Stimulated activated CD4-positive, alpha-beta T cell treated with anti-CD3 and anti-CD28 coated beads, Interleukin-1b, Interleukin-23, amount 100 ng/mL, for 24 hours (primary cell): Measurements from ENCODE around the gene RNF157.

Experiments used
- DNase-seq, 4 experiments: peaks; one replicate each; pipeline ENCODE4 v3.0.0-alpha.2; 2020; ENCODE audit warnings: low read depth in 4 of 4, low spot score in 1 of 4

RNF157 gene

DNA sequence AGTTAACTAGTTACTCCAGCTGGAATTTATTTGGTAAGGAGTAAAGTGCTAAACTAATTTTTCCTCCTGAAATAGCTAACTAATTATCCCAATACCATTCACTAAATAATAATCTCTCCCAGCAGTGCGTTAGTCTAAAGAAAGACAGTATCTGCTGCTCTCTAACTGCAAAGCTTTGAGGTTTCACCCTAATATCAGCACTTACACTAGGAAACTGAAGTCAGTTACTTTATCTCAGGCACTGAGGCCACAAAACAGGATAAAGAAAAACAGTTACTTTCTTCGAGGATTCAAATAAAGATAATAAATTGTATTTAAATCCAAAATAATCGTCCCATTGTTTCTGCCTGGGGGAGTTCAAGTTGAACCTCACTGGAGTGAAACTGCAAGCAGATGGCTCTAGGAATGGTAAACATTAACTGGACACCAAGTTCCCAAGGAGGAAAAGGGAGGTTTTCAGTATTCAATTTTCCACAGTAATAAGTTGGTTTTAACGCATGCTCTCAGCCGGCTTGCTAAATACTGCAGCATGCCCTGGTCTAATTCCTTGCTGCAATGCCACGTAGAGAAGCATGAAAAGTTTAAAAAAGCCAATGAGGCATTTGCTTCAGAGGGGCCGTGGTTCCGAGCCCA lies 79.3 kb downstream of the RNF157 start:
- no peak for DNase-seq

DNA sequence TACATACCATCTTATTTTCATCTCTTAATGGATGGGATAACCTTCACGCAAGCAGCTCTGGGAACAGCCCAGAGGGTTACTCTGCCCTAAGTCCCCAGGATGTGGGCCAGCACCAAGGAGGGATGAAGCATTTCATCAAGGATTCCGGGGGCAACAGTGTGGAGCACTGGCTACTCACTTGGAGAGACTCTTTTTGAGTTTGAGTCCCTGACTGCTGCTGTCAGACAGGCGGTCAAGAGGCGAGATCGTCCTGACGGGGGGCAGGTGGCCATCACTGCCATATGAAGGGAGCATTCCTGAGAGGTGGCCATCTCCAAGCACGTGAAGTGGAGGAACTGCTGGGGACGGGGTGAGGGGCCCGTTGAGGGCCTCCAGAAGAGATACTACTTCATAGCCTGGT lies 81.1 kb downstream of the RNF157 start:
- DNase-seq: no peak

DNA sequence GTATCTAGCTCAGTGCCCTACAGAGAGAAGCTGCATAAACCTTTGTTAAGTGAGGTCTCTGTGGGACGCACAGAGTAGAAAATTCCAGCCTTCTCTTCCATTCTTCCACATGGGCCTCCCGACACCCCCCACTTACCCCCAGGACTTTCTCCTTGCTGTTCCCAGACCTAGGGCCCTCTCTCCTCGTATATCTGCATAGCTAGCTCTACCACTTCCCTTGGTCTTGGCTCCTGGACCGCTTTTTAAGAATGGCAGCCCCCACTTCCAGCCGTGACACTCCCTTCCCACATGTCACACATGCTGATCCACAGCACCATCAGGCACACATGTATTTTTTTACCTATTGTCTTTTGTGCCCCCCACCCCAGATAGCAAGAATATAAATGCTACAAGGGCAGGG lies 82.5 kb downstream of the RNF157 start:
- DNase-seq: no peak

DNA sequence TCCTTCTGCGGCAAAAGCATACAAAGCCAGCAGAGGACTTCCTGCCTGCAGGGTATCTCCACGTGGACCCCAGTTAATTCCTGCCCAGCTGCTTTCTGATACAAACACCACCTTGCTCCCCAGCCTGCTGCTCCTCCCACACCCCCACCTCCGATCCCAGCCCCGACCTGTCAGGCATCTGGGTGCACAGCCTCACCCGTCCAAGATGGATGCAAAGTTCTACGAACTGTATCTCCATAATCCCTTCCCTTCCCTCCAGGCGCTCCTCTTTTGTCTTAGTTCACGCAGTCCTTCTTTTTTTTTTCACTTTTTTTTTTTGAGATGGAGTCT lies 83.7 kb downstream of the RNF157 start:
- DNase-seq: no peak

DNA sequence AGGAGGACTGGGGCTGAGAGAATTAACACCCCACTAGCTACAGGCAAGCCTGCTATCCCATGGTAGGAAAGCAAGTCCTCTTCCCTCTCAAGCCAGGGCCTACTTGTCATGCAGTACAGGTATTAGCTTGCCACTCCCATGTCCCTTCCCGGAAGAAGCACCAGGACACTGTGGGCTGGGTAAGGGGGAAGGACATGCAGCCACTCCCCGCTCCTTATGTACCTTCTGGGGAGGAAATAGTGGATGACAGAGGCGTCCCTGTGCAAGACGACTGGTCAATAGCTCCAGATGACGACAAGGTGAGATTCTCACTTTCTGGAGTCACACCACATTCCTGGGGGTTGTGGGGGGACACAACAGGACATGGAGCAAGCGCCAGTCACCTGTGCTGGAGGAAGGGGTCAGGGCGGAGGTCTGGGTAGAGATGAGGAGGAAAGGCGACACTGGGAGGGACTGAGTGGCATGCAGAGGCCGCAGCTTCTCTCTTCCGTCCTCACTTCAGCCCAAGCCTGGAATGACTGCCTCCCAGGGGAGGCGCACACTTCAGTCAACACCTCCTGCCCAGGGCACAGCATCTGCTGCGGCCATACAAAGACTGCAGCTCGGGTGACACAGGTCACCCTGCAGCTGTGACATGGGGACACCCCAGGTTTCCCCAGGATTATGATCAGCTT lies 84.2 kb downstream of the RNF157 start:
- DNase-seq: no peak

DNA sequence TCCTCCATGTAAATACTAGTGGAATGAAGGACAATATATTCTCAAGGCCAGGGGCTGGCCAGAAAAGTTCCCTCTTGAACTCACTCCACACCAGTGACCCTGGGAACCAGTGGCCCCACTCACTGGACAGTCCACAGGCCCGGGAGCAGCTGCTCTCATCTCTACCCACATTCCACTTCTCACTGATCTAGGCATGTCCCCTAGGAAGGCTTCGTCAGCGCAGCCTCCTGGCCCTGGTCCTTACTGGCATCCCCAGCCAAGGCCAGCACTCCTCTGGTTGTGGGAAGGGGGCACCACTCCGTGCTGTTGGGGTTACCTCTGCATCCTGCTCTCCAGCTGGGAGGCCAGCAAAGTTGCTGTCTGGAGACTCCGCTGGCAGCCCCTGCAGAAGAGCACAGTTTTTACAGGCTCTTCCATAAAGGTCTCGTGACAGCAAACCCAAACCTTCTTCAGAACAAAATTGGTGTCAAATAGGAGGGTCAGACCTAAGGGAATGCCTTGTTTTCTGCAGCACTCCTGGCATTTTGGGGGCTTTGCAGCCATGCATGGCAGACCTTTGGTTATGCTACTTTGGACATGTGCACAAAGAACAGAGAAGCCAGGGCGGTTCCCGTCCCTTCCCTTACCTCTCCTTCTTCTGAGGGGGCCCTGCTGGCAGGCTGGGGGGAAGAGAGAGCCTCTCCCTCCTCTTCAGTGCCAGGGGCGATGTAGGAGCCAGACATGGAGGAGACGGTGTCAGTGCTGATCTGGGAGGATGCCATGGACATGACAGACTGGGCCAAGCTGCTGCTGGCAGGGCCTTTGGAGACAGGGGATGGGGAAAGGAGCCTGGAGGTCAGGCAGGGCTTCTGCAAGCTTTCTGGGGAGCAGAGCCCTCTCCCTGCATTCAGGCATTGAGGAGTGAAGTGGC lies 85.1 kb downstream of the RNF157 start:
- no peak for DNase-seq

DNA sequence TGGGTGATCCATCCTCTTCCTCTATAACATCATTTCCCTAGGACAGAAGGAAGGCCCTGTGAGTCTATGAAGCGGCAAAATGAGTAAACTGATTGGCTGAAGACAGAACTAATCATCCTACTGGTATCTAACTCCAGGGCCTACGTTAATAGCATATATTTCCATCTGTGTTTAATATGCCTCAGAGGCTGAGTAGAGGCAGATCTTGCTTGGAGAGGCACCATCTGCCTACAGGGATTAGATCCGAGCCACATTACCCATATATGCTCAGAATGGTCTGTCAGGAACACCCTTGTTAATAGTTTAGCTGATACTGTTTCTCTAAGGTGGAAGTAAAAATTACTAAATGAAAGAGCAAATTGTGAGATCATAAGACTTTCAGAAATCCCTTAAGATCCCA lies 86.0 kb downstream of the RNF157 start:
- no peak for DNase-seq

DNA sequence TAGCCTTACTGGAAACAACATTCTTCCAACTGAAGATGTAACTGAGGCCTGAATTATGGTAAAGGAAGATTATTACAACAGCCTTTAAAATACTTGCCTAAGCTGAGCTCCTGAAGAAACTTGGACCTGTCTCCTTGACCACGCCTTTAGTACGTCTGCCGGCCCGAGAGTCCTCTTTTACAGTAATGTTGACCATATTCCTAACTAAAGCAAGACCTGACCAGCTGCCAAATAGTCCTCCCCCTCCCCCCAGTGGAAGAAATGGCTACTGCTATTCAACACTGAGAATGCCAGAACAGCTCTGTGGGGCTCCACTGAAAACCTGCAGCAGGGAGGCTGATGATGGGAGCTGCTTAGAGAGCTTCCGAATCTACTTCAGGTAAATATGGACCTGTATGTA lies 86.7 kb downstream of the RNF157 start:
- no peak for DNase-seq

DNA sequence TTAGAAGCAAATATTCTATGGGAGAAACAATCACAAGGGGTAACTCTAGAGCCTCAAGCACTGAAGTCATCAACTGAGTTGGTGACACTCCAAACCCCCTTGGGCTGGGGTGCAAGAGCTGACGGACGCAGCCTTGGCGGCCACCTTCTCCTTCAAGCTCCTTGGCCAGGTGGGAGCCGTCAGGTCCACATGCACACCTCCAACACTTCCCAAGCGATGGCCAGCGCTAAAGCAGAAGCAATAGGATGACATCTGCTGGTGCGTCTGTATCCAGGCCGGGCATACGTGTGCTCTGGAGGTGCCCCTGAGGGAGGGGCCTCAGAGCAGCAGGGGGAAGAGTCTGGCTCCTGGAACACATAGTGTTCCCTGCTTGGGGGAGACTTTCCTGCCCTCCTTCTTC lies 87.1 kb downstream of the RNF157 start:
- DNase-seq: no peak

DNA sequence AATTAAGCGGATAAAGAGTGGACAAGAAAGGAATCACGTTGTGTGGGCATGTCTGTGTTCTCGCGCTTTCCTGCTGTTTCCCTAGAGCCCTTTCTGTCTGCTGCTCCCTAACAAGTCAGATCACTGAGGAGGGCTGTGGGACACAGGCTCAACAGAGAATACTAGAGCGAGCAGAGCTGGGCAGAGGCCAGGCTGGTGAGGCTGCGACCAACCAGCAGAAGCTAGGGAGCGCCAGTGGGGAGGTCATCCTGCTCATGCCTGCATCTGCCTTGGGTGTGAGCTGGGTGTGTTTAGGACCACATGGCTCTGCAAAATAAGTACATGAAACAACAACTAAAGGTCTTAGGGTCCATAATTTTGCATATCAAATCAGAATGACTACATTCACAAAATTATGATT lies 87.7 kb downstream of the RNF157 start:
- no peak for DNase-seq

DNA sequence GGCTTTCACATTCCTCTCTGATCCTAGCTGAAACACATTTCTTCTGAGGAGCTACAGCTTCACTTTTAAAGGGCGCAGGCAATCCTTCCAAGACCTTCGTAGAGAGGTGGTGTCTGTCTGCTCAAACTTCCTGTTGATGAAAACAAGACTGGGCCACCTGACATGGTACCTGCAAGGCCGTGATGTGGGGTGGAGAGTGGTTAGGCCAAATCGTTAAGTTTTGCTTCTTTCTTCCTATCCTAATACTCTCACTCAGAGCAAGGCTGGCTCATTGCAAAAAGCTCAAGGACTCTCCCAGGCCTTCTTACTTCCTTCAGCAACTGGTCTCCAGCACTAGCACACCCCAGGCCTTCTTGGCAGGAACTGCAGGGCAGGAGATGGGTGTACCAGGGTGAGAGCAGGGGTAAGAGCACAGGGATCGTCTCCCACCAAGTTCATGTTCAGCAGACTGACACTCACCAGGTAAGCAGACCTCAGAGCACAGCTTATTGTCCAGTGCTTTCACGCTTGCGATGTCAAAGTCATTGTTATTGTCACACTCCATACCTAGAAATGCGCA lies 88.3 kb downstream of the RNF157 start:
- no peak for DNase-seq

DNA sequence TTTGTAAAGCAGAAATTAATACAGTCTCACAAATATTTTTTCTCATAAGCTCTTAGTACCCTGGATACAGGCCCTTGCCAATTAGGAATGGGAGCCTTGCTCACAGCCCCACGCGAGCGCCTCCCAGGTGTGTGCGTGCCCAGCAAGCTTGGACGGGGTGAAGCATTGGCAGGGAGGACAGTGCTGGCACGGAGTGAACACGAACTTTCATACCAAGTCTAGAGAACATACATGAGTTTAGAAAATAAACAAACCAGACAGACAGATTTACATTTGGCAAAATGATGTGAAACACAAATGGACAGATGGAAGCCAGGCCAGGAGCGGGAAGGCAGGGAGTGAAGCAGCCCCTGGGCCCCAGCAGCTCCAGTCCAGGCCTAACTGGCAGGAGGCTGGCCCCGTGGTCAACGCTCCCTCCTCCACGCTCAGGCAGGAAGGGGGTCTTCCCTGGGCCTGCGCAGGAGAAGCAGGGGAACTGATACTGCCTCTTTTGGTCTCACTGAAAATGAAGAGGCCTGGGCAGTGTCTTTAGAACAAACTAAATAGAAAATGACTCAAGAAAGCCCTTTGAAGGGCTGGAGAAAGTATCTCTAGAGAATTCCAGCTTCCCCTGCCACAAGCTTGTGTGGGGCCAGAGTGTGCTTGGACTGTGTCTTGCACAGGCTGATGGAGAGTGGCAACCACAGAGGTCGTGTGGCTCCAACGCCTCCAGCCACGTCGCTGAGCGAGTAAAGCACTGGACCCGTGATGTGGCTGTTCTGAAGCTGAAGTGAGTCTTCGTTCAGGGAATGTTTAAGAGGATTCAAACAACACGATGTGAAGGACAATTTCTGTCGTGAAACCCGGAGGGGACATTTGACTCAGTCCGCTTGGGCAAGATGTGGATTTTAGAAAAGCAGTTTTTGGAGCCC lies 89.3 kb downstream of the RNF157 start:
- DNase-seq: no peak

DNA sequence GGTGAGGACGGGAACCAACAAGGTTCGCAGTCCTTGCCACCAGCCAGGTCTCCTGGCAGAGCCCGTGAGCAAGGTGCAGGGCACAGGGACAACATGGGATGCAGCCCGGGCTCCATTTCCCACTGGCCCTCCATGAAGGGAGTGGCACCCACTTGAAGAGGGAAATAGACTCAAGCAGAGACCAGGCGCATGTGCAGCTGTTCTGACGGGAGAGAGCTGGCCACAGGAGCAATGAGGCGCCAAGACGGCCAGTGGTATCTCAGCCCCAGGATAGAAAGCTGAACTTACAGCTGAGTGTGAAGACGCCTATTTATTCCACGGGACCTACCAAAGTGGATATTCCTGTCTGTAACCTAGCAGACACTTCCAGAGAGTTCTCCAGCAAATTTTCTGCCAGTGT lies 91.1 kb downstream of the RNF157 start:
- DNase-seq: no peak

DNA sequence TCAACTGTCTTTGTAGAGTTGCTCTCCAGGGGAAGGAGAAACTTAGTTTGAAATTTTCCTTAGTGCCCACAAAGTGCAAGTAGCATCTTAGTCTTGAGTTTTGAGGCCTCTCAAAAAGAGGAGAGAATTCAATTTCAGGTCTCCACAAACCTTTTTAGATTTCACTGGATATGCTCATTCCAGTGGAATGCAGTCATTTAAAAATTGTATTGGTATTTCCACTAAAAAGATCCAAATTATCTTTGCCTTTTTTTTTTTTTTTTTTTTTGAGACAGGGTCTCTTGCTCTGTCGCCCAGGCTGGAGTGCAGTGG lies 92.3 kb downstream of the RNF157 start:
- DNase-seq: no peak

DNA sequence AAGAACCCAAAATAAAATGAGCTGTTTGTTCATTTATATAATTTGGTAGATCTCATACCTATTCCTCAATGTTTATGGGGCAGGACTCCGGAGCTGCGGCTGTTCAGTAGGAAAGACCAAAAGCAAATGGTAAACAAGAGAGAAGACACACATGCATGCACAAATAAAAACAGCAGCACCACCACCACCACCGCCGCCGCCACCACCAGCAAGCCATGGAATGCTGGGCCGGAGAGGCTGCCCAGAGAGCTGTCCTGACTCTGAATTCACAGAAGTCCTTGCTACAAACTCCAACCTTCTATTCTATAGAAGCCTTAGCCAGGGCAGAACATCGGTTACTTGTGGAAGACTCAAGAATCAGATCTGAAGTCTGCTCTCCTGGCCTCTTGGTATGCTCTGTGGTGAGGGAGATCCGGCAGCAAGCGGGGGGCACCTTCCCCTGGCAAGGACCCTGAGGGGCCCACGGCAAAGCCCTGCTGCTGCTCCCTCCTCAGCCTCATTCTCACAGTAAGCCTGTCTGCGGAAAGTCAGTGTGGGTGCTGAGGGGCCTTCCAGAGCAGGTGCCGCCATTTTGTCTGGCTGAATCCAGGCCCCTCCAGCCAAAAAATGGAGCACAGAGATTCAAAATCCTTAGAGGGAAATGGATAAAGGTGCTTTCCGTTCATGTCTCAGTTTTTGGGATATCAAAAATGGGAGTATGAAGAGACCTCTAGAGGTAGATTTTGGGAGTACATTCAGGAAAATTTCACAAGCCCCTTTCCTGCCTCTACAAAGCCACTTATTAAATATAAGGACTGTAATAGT lies 92.9 kb downstream of the RNF157 start:
- no peak for DNase-seq

DNA sequence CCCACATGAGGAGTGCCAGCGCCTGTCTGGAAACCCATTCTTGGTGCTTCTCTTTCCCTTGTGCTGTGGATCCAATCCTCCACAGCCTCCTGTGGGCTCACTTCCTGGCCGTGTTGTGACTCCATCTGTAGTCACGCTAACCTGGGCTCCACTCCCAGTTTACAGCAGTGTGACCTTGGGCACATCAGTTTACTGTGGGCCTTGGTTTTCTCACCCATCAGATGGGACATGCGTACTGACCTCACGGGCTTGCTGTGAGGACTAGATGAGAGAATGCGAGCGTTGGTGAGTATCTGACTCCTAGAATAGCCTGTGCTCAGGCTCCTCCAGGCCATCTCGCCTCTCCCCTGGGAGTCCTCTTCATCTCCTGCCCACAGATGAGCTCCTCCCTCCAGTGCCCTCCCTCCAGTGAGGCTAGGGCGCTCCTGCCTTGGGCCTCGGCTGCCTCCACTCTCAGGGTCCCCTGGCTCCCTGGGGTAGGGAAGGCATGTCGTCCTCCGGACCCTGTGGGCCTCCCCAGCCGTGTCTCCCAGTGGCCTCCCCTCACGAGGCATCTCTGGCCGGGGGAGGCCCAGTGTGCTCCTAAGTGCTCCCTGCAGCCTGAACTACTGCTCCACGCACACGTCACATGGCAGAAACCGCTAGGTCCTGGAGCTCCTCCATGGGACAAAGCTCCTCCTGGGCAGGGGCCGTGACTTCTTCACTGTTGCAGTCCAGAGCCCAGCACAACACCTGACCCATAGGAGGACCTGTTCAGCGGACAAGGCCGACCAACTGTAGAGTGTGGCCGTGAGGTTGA lies 94.0 kb downstream of the RNF157 start:
- DNase-seq: no peak

DNA sequence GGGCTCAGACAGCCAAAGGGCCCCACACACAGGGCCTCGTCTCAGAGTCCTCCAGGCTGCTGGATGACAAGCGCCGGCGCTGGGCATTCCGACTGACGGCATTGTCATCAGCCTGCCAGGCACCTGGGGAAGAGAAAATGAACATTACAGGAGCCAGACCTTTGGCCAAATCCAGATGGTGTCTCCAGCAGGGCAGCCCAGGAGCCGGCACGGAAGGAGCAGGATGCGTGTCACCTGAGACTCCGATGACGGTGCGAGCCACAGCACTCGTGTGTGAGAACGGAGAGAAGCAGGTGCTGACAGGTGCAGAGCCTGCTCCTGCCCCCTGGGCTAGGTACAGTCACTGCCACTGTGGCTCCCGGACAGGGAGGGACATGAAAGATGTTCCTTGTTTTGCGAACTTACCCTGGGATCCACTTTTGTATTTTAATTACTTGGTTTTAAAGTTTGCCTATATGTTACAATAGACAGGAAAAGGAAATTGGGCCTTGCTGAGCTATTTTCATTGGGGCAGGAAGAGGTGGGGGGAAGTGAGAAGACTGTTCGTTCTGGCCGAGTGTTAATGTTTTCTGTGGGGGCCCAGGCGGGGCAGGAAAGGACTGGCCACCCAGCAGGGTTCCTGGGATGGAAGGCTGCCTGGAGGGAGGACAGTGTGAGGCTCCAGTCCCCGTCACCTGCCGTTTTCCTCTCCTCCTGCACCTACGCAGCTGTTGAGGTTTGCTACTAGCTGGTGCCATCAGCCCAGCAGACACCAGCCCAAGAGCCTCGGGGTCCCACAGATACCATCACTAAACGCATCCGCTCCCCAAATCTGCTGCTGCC lies 94.9 kb downstream of the RNF157 start:
- DNase-seq: peak in 1 of 4 experiments; percentile 28

DNA sequence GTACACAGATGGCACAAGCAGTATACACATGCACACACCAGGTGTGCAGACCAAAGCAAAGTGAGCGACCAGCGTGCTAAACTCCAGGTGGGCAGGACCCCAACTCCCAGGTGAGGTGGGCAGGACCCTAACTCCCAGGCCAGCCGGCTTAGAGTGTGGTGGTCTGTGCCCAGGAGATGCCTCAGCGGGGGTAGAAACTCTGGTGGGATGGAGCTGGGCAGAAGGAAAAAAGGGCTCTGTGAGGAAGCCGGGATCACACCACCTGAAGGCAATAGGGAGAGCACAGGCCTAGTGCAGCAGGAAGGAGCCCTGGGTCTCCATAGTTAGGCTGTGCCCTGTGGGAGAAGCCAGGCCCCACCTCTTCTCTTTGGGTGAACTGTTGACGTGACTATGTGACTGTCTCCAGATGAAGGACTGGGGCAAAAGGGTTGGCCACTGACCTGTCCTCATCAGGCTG lies 97.7 kb downstream of the RNF157 start:
- DNase-seq: no peak
